ENCODE results near the gene RAD50.

GRCh38 chr5:132543472-132544201 lies 13.1 kb upstream of the RAD50 start, which contains the start of gene IL5:
- TF ChIP-seq, protein P1, sequence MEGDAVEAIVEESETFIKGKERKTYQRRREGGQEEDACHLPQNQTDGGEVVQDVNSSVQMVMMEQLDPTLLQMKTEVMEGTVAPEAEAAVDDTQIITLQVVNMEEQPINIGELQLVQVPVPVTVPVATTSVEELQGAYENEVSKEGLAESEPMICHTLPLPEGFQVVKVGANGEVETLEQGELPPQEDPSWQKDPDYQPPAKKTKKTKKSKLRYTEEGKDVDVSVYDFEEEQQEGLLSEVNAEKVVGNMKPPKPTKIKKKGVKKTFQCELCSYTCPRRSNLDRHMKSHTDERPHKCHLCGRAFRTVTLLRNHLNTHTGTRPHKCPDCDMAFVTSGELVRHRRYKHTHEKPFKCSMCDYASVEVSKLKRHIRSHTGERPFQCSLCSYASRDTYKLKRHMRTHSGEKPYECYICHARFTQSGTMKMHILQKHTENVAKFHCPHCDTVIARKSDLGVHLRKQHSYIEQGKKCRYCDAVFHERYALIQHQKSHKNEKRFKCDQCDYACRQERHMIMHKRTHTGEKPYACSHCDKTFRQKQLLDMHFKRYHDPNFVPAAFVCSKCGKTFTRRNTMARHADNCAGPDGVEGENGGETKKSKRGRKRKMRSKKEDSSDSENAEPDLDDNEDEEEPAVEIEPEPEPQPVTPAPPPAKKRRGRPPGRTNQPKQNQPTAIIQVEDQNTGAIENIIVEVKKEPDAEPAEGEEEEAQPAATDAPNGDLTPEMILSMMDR (IDR thresholded peaks at IDR 0.05): no peak
- TF ChIP-seq POLR2A (IDR thresholded peaks at IDR 0.05): no peak
